GM21786 (cell line): ENCODE data around the gene HIPK1.
"Not testable (repeated sequence)": the region's sequence is repeated elsewhere in the genome, so short reads cannot be mapped to it uniquely, and the experiment has no call there.

Source experiments
- ATAC-seq: cut with Tn5 transposase; IDR thresholded peaks from one replicate; pipeline ENCODE4 v1.9.1; 2021; ENCODE audit not compliant: unreplicated experiment

The HIPK1 gene

DNA sequence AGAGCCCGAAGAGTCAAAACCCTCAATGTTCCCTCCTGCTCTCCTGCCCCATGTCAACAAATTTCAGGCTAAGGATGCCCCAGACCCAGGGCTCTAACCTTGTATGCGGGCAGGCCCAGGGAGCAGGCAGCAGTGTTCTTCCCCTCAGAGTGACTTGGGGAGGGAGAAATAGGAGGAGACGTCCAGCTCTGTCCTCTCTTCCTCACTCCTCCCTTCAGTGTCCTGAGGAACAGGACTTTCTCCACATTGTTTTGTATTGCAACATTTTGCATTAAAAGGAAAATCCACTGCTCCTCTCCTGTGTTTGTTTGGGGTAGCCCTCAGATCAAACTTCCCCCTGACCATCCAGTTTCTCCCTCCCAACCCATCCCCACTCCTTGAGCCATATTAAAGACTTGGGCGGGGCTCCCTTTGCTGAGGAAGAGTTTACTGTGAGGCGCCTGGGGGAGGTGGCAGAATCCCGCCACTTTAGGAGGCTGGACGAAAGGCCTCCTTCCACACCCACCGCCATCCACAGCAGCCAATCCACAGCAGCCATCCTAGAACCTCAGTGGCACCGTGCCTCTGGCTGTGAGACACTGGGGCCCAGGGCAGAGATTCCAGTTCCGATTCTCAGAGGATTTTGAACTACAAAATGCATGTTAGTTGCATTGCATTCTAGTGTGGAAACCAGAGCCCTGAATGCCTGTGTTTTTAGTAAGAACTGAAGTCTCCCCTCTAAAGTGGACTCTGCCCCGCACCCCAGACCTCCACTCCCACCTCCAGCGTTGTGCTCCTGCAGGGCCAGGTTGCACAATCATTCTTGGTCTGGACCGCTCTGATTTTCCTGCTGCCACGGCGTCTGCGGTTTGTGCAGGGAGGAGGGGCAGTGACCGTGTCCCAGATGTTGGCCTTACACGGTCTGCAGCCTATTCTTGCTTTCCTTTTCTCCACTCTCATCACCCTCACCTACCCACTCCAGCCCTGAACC, 53.1 kb downstream of the HIPK1 start:
- ATAC-seq: no peak

DNA sequence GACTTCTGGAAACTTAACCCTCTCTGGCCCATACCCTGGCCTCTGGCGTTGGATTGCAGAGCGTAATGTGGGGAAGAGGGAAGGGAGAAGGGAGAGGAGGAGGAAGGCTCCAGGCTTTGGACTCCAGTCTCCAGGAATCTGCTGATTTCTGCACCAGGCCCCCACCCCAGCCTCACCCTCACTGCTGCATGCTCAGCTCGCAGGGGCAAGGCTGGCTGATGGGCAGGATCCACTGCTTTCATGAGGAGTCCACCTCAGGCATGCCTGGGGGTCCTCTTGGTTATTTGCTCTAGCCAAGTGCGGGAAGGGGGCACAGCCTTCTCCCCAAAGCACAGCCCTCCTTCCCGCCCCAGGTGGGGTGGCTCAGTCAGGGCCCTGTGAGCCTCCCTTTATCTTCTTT, 53.8 kb downstream of the HIPK1 start:
- ATAC-seq: no peak

DNA sequence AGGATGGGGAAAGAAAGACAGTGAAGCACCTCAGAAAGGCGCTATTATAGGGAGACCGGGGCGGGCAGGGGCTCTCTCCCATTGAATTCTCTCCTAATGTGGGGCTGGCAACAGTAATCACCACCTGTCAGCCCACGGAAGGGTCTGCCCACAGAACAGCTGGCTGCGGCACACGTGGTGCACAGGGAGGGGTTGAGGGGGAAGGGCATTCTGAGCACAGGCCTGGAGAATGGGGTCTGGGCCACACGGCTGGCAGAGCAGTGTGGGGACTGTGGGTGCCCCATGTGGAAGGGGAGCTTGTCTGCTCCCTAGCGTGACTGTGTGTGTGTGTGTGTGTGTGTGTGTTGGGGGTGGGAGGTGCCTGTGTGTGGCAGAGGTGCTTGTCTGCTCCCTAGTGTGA, 54.3 kb downstream of the HIPK1 start:
- ATAC-seq: no peak

DNA sequence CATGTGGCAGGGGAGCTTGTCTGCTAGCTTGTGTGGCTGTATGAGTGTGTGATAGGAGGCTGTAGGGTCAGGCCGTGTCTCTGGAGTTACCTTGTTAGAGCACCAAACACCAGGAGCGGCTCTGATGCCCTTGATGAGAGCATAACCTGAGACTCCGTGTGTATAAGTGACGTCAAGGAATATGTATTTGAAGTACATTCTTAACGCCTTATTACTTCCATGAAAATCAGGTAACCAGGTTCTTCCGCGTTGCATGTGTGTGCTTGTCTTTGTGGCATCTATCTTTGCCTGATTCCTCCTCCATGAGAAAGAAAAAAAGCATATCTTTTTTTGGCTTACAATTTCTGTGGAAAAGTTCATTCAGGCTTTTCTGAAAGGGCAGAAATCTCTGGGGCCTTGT, 54.7 kb downstream of the HIPK1 start:
- ATAC-seq: no peak

DNA sequence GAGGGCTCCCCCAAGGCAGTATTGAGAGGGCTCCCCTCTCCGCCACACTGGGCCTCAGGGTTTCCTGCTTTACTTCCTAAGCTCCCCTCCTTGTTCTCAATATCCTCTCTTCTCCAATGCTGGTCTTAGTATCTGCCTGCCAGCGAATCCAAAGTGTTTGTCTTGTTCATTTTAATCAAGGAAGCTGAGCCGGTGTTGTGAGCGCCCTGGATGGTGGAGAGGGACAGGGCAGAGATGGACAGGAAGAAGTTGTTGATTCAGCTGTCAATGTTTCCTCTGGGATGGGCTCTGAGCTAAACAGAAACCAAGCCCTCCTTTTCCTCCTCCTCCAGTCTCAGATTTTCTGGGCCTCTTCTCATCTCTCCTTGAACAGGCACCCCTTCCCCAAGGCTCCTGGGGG, 55.6 kb downstream of the HIPK1 start:
- ATAC-seq: no peak

DNA sequence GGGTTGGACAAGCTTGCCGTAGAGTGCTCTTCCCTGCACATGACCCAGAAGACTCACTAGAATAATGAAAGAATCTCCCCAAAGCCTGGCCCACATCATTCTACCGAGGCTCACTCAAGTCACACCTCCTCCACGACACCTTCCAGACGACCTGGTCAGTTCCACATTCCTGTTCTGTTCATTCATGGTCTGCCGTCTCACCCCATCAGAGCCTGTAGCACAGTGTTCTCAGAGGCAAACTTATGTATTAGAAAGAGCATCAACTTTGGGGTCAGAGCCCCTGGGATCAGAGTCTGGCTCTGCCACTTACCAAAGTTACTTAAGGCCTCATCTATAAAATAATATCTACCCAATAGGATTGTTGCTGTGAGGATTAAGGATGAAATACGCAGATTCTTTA, 57.7 kb downstream of the HIPK1 start:
- ATAC-seq: no peak

DNA sequence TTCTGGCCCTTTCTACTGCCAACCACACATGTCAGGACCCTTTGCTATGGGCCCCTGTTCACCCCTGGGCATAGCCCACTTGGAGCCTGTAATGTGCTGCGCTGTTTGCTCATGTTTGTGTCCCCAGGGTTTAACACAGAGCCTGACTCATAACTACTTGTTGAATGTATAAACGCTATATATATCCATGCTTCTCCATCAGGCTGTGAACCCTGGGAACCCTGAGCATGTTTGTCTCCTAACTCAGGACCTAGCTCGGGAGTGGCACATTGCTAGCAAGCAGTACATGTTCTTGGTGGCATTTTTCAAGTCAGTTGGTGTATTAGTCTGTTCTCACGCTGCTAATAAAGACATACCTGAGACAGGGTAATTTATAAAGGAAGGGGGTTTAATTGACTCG, 58.1 kb downstream of the HIPK1 start:
- ATAC-seq: no peak

DNA sequence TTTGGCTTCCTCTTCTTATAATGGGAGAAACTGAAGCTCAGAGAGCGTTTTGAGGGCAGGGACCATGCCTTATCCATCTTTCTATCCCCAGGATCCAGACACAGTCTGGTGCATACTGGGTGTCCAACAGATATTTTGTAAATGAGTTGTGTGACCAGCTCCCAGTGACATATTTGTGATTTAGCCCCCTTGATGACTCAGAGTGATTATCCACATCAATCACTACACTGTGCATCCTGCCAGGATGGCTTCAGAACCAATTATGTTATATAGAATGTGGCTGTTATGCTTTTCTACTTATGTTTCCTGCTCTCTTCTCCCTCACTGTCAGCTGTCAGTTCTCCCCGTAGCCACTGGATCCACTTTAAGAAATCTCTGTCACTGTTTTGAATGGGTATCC, 61.4 kb downstream of the HIPK1 start:
- ATAC-seq: no peak

DNA sequence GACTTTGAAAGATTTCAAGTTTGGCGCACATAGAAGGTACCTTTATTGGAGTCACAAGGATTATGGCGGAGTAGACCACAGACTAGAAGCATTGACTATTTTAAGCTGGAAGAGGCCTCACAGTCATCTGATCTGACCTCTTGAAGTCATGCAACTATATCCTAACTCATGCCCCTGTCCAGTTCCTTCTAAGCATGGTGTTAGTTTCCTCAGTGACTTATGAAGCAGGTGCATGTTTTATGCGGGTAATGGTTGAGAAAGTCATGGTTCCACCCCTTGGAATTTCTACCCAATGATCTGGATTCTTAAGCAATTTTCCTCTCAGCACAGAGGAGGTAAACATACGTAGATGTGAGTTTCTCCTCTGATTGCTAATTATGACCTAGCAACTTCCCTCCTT, 61.8 kb downstream of the HIPK1 start:
- no peak for ATAC-seq

DNA sequence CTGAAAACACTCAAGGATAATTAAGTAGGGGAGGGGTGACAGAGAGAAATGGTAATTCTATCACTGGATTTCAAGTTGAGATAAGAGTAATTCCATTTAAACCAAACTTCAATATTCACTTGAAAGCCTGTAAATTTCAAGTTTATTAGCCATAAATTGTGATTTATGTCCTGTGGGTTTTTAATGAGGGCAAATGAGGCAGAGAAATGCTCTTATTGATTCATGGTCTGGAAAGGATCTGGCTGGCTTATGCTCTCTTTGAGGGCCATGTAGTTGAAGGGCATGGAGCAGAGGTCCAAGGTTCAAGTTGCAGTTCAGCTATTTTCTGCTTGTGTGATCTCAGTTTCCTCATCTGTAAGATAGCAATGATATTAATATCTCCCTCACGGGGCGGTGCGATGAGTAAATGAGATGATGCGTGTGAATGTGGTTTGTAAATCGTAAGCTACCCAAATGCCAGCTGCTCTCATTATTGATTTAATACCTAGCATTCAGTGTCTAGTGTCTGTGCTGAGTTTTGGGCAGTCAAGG, 62.4 kb downstream of the HIPK1 start:
- ATAC-seq: no peak

DNA sequence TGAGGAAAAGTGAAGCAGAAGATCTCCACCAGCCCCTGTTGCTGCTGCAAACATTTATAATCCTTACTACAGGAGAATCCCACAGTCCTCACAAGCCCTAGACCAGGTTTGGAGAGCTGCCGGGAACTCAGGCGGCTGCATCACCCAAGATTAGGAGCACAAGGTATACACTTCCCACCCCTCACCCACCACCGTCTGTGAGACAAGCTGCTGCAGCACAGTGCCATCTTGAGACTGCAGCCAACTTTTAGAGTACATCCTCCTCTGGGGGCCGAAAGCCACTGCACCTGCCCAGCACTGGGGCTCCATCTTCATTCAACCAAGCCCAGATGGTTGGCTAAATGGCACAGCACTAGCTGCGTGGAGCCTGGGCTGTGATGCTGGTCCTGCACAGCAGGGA, 63.9 kb downstream of the HIPK1 start:
- ATAC-seq: no peak

DNA sequence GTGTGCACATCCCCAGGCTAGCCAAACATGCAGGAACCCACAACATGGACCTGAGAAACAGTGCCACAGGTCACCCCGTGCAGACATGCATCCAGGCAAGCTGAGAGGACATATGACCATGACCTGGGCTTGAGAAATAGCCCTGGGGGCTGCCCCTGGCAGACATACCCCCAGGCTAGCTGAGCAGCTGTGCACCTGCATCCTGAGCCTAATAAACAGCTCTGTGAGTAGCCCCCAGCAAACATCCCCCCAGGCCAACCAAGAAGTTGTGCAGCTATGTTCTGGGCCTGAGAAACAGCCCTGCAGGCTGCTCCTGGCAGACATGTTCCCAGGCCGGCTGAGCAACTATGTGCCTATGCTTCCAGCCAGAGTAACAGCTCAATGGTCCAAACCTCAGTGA, 64.6 kb downstream of the HIPK1 start:
- no peak for ATAC-seq

DNA sequence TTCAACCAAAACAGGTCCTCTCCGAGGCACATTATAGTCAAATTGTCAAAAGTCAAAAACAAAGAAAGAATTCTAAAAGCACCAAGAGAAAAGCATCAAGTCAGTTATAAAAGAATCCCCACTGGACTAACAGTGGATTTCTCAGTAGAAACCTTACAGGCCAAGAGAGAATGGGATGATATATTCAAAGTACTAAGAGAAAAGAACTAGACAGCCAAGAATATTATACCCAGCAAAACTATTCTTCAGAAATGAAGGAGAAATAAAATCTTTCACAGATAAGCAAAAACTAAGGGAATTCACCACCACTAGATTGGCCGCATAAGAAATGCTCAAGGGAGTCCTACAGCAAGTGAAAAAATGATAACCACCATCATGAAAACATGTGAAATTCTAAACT, 66.3 kb downstream of the HIPK1 start:
- ATAC-seq: no peak

DNA sequence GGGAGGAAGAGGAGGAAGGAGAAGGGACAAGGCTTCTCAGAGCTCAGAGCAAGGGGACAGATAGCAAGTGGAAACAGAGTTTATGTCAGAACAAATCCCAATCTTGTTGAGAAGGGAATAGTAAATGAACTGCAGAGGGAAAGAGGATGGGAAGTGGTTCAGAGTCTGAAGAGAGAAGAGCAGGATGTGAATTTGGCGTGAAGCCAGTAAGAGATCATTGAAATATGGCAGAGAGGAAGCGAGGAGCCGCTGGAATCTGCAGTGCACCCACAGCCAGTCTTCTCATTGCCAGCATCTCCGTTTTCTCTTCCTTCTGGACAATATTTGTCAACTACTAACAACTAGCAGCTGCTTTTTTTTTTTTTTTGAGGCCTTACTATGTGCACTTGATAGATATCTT, 69.2 kb downstream of the HIPK1 start:
- ATAC-seq: no peak

DNA sequence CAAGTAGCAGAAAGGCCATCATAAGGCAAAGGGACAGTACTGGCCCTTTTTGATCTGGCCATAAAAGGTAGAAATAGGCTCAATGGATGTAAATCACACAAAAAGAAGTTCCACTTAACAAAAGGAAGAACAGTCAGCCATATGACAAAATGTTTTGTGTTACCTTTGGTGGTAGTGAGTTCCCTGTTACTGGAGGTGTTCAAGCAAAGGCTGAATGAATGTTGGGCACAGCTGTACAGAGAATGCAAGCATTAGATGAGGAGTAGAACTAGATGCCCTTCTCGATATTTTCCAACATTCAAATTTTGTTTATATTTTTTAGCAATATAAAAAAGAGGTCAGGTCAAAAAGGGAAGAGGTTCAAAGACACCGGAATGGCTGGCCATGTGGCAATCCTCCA, 70.1 kb downstream of the HIPK1 start:
- no peak for ATAC-seq

DNA sequence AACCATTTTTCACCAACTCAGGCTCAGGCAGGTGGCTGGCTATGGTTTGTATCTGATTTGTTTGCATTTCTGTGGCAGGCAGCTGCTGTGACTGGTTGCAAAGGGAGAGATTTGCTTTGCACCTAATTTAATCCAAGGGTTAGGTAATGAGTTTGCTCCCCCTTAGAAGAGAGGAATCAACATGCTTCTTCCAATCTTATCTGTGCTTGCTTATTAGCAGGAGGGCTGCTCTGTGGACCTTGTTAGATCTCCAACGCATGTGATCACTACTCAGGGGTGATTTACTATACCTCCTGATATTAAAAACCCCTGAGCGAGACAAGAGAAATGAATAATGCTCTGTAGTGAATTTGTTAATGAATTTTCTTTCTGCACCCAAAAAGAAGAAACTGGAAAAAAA, 70.7 kb downstream of the HIPK1 start:
- no peak for ATAC-seq

DNA sequence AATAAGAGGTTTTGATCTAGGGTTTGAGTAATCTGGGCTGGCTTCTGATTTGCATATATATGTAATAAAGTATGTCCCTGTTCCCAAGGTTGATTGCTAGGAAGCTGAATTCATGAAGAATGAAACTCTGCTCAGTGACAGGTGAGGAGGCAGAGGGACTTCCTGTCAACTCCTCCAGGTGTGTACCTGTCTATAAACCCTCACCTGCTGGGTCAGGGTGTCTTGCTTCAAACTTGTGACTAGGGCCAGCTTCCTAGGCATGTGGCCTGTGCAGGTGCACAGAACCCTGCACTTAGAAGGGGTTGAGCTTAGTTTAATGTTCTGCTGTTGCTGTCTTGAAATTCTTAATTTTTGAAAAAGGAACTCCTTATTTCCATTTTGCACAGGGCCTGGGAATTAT, 71.3 kb downstream of the HIPK1 start:
- ATAC-seq: no peak

DNA sequence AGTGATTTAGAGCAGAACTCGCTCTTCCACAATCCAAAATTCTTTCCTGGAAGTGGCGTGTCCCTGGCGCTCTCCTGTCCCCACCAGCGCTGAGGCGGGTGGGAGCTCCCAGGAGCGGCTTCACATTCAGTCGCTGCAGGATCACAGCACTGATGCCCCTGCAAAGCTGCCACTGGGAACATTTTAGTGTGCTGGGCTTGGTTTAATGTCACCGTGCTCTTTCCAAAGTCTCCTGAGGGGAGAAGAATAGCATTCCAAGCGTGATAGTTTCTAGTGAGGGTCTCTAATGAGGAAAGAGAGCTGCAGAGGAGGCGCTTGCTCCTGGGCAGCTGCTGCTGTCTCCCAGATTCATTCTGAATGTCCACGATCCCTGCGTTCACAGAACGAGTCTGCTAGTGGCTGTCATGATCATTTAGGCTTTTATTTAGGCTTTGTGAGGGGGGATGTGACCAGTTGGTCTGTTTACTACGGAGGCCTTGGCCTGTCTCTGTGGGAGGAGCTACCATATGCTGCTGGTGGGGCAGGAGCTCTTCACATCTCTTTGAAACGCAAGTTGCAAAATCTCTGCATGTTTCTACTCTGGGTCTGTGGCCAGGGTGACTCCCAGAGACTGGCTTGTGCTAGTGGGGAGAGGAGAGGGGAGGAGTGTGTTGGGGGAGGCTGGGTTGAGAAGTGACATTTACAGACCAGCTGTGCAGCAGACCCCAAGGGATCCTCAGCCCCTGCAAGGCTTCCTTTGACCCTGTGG, 73.5 kb downstream of the HIPK1 start:
- ATAC-seq: no peak

DNA sequence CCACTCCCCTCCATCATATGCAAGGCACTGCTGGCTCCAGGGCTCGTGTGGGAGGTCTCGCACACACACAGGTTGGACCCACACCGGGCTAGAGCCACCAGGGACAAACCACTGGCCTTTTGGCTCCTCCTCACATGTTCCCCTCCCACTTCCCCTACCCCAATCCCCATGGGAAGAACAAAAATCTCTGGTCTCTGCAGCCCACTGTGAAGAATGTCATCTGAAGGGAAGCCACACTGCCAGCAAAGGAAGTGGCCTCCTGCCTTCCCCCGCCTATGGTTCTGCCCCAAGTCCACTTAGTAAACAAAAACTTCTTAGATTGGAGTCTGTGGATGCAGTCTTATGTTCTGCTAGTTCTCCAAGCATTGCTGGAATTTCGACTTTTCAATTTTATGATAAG, 74.3 kb downstream of the HIPK1 start:
- ATAC-seq: no peak

DNA sequence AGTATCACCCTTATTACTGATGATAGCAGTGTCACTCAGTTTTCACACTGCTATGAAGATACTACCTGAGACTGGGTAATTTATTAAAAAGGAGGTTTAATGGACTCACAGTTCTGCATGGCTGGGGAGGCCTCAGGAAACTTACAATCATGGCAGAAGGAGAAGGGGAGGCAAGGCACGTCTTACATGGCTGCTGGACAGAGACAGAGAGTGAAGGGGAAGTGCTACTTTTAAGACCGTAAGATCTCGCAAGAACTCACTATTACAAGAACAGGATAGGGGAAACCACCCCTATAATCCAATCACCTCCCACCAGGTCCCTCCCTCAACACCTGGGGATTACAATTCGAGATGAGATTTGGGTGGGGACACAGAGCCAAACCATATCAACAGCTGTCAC, 77.7 kb downstream of the HIPK1 start:
- not testable (repeated sequence) for ATAC-seq

DNA sequence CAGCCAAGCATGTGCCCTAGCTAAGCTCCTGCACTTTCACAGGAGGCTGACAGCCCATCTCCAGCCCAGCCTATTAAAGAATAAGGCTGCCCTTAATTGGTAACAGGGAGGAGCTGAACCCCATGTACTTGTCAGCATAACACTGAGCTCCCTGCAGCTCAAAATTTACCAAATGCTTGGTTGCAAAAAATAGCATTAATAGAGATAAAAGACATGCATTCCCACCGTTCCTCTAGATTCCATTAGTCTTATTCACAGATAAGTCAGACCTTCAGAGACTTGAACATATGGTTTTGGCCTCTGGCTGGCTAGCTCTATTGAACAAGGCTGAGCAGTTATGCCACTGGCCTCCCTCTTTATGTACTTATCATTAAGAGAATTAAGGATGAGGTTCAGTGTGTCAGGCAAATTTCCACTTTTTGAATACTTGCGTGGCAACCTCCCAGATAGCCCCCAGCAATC, 79.4 kb downstream of the HIPK1 start:
- no peak for ATAC-seq

DNA sequence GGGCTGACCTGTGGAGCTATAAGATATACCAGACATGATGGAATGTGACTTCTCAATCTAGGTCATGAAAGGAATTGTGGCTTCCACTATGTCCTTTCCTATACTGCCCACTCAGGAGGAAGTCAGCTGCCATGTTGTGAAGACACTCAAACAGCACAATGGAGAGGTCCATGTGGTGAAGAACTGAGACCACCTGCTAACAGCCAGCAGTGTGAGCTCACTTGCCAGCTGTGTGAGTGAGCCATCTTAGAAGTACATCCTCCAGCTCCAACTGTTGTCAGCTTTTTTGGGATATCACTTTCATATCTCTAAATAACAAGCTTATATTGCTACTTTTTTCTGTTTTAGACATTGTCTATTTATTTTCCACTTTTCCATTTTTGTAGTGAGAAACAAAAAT, 79.9 kb downstream of the HIPK1 start:
- no peak for ATAC-seq
